ENCODE data around the gene DNM2.

DNA sequence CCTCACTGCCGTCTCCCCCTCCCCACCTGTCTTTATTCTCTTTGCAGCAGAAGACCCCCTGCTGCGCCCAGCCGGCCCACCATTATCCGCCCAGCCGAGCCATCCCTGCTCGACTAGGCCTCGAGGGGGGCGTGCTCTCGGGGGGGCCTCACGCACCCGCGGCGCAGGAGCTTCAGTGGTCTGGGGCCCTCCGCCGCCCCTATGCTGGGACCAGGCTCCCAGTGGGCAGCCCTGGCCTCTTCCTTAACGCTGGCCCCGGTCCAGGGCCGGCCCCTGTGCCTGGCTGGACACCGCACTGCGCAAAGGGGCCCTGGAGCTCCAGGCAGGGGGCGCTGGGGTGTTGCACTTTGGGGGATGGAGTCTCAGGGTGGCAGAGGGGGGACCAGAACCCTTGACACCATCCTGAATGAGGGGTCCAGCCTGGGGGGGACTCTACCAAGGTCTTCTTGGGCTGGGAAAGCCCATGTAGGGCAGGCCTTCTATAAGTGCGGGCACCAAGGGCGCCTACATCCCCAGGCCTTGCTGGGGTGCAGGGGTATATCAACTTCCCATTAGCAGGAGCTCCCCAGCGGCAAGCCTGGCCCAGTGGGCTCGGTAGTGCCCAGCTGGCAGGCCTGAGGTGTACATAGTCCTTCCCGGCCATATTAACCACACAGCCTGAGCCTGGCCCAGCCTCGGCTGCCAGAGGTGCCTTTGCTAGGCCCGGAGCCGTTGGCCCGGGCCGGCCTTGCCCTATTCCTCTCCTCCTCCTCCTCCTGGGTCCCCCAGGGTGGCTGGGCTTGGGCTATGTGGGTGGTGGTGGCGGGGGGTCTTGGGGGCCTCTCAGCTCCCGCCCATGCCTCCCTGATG is 113.3 kb downstream of the DNM2 start:
- TF ChIP-seq, protein P1, sequence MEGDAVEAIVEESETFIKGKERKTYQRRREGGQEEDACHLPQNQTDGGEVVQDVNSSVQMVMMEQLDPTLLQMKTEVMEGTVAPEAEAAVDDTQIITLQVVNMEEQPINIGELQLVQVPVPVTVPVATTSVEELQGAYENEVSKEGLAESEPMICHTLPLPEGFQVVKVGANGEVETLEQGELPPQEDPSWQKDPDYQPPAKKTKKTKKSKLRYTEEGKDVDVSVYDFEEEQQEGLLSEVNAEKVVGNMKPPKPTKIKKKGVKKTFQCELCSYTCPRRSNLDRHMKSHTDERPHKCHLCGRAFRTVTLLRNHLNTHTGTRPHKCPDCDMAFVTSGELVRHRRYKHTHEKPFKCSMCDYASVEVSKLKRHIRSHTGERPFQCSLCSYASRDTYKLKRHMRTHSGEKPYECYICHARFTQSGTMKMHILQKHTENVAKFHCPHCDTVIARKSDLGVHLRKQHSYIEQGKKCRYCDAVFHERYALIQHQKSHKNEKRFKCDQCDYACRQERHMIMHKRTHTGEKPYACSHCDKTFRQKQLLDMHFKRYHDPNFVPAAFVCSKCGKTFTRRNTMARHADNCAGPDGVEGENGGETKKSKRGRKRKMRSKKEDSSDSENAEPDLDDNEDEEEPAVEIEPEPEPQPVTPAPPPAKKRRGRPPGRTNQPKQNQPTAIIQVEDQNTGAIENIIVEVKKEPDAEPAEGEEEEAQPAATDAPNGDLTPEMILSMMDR (IDR thresholded peaks at IDR 0.05; ENCODE audit: low read depth, low read length): no peak
- TF ChIP-seq POLR2A (IDR thresholded peaks at IDR 0.05; ENCODE audit: extremely low read depth, insufficient read length) (no peak), MYC (IDR thresholded peaks at IDR 0.05; ENCODE audit: low read depth, low read length) (no peak)
